ENCODE results near the gene CD19.

DNA sequence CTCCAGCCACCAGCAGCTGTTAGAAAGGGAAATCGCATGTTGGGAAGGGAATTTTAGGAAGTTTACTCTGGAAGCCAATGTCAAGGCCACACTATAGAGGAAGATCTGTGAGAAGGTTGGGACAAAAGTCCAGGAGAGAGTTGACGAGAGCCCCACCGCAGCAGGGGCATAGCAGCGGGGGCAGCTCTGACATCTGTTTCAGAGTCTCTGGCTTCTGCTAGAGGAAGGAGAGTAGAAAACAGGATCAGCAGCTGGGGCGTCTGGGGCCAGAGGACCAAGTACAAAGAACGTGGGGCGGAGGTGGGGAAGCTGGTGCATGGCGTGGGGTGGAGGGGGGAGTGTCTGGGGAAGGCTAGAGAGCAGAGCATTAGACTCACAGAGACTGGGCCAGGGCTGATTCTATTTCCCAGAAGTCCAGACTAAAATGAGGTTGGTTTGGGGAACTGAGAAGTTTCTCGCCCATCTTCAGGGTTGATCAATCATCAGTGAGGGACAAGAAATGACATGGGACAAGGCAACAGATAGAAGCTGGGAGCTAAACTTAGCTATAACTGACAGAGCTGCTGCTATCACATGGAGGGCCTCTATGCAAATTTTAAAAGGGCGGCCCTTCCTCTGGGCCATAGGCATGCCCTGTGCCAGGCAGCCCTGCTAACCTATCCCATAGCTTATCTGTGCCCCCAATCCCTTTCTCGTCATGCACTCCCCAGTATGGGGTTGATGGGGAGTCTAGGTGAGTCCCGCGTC lies 7.9 kb upstream of the CD19 start:
- TF ChIP-seq, protein P1, sequence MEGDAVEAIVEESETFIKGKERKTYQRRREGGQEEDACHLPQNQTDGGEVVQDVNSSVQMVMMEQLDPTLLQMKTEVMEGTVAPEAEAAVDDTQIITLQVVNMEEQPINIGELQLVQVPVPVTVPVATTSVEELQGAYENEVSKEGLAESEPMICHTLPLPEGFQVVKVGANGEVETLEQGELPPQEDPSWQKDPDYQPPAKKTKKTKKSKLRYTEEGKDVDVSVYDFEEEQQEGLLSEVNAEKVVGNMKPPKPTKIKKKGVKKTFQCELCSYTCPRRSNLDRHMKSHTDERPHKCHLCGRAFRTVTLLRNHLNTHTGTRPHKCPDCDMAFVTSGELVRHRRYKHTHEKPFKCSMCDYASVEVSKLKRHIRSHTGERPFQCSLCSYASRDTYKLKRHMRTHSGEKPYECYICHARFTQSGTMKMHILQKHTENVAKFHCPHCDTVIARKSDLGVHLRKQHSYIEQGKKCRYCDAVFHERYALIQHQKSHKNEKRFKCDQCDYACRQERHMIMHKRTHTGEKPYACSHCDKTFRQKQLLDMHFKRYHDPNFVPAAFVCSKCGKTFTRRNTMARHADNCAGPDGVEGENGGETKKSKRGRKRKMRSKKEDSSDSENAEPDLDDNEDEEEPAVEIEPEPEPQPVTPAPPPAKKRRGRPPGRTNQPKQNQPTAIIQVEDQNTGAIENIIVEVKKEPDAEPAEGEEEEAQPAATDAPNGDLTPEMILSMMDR (IDR thresholded peaks at IDR 0.05) = no peak
- TF ChIP-seq POLR2A (IDR thresholded peaks at IDR 0.05) = no peak
